NCI-H2227 treated with DMSO at 0.1 percent for 48 hours (cell line): ENCODE measurements around the gene LARP6.

Experiments used
- DNase-seq: peaks from one replicate; lab custom pipeline; 2025; lab: John Stamatoyannopoulos, UW

Gene LARP6

DNA sequence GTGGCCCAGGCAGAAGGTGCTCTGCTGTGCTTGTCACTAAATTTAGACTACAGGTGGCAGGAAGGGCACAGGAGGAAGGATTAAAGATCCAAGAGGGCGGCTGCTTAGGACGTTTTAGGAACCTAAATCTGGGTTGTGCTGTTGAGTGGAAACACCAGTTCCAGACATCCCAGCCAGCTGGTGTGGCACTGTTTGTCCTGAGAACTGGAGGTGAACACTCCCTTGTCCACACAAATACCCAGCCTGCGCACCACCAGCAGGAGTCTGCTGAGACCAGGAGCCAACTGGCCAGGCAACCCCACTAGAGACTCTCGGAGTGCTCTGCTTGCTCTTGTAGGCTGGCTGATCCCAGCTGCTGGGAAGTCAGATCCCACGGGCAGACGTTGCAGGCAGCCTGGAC, 60.3 kb downstream of the LARP6 start:
- no peak for DNase-seq

DNA sequence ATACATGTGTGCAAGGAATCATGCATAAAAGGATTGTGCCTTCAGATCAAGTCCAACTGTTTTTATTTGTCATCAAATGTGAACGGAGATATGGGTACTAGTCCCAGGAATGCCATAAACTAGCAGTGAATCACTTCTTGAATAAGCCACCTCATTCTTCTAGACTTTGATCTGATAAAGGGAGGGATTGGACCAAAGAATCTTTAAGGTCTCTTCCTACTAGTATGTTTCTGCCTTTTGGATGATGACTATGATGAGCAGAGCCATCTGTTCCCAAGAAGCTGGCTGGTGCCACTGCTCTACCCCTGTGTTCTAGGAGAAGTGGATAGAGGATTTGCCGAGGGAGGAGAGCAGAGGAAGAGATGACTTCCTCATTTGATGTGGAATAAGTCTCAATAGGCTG, 61.8 kb downstream of the LARP6 start:
- DNase-seq = no peak

DNA sequence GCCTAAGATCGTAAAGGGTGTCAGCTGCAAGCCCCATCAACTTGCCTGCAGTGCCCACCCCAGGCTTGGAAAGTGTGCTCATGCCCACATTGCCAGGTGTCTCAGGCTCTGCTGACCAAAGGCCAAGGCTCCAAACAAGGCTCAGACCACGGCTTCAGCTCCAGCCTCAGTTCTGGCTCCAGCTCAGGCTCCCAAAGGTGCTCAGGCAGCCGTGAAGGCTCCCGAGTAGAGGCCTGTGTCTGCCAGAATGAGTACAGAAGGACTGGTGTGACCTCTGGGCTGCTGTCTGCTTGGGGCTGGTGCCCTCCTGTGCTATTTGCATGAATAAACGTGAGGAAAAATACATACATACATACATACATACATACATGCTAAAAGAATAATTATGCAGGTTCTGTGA, 62.7 kb downstream of the LARP6 start:
- DNase-seq = no peak

DNA sequence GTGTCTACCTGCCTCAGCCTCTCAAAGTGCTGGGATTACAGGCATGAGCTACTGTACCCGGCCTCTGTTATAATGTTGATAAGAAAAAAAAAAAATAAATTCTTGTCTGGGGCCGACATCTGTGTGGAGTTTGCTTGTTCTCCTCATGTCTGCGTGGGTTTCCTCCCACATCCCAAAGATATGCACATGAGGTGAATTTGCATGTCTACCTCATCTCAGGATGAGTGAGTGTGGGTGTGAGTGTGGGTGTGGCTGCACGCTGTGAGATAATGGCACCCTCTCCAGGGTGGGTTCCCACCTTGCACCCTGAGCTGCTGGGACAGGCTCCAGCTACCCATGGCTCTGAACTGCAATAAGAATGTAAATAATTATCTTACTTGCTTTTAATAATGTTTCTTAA, 64.7 kb downstream of the LARP6 start:
- no peak for DNase-seq

DNA sequence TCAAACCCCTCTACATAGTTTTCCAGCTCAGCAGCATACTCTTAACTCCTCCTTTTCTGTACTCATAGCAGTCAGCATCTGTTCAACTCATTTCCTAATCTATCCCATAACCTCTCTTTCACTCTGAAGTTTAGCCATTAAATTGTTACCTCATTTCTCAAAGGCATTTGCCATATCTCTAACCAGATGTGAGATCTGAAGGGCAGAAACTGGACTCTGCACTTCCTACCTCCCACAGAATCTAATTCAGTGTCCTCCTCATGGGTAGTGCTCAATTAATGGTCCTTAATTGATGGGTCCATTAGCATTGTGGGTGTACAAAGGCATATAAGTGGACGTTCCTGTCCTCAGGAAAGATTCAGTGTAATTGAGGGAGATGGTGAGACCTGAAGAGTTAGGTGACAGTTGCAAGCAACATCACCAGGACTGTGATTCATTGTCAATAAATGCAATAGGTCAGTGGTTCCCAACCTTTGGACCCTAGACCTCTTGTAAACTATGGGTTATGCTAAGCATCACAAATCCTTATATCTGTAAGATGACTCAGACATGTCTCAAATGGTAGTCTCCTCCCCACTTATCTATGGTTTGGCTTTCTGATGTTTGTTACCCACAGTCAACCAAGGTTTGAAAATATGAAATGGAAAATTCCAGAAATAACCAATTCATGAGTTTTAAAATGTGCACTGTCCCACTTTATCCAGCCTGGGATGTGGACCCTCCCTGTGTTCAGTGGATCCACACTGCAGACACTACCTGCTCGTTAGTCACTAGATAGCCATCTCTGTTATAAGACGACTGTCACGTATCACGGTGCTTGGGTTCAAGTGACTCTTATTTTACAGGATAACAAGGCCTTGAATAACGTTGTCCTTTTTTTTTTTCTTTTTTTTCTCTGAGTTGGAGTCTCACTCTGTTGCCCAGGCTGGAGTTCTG, 65.6 kb downstream of the LARP6 start:
- DNase-seq = no peak

DNA sequence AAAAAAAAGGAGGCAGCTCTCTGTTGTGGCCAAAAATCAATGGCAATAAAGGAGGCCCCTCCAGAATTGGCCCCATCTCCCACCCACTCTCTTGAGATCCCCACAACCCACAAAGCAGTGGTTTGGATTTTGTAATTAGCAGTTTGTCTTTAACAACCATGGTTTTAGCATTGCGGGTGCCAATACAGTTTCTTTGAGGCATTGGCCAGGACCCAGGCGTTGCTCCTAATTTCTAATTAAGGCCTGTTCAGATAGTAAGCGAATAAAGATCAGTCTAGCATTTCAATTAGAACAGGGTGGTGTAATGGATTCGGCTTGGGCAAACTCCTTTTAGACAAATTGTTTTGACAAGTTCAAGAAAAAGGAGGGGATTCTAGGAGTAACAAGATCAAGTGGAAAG, 67.0 kb downstream of the LARP6 start:
- DNase-seq = no peak

DNA sequence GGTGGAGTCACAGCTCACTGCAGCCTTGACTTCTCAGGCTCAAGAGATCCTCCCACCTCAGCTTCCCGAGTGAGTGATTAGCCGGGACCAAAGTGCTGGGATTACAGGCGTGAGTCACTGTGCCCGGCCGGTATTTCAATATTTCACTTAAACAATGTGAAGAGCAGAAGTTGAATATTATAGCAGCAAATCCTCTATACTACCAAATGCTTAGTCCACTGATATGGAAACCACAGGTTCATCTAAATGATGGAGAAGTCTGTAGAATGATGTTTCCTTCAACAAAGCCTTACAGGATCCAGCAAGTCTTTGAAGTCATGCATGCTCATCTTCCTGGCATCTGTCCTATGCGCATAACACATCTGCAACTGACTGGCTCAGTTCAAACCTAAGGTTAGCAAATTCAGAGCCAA, 70.3 kb downstream of the LARP6 start:
- no peak for DNase-seq

DNA sequence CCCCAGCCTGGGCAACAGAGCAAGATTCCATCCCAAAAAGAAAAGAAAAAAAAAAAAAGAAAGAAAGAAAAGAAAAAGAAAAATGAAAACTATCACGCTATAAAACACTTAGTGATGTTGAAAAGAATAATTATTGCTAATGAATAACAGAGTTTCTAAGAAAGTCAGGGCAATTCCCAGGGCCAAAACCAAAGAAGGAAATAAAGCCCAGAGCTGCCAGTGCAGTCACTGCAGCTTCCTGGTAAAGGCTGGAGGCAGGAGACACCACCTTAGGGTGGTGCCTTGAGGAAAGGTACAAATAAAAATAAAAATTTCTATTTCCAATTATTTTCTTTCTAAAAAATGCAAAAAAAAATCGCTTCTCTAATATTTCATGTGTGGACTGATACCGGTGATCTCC, 70.9 kb downstream of the LARP6 start:
- DNase-seq = no peak

DNA sequence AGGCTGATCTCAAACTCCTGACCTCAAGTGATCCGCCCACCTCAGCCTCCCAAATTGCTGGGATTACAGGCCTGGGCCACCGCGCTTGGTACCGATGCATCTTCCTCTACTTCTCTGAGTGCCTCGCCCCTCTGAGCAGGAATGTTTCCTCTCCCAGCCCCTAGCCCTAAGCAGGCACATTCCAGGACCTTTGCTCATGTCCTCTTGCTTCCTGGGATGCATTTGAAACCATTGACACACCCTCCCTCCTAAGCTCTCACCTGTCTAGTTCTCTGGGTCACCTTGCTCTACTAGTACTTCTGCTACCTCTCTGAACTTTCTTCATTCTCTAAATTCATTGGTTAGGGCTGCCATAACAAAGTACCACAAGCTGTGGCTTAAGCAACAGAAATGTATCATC, 72.7 kb downstream of the LARP6 start:
- no peak for DNase-seq
